HG03103 (cell line): ENCODE results near the gene P2RY12.

Experiments used
- ATAC-seq: cut with Tn5 transposase; IDR thresholded peaks from one replicate; pipeline ENCODE4 v1.9.1; 2021; ENCODE audit warnings: low read depth; ENCODE audit not compliant: unreplicated experiment

The P2RY12 gene

DNA sequence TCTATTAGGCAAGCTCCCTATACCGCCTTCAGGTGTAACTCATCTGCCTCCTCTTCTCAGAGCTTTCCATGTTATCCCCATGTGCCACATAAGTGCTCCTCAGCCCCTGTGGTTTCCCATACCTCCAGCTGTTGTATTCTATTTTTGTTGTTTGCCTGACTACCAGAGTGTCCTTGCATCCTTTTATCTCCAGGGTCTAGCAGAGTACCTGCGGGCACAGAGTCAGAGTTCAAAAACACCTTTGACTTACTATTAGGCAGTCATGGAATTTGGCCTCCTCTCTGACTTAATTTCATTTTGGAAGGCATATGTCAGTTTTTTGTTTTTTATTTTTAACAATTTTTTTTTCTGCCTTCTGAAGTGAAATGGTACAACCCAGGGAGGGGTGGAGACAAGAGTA is 75.0 kb downstream of the P2RY12 start:
- no peak for ATAC-seq

DNA sequence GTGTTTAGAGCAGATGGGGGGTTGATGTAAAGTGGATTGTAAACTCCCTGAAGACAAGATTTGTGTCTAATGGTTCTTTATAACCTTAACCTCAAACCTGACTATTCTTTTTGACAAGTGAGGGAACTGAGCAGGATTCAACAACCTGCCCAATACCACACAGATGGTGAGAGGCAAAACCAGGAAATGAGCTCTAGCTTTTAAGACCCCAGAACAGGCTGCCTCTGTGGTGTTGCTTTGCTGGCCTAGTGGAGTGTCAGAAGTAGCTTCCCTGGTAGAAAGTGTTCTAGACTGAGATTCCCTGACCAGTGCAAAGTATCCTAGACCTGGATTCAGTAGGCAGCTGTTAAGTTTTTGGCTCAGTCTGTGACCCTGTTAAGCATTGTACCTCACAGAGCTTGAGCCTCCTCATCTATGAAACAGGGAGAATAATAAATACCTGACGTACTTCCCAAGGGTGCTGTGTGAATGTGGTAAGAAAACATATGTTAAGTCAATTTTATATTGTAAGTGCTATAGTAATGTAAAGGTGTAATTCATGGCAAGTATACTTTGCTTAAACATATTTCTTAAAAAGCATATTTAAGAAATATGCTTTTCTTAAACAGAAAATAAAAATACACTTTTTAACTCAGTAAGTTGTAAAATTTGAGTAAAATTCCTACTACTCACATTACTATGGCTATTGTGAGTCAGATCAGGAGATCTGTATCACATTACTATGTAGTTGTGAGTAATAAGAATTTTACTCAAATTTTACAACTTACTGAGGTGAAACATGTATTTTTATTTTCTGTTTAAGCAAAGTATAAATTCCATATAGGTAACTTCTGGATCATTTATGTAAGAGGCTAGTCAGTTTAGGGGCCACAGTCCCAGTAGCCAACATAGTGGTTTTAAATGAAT is 76.7 kb downstream of the P2RY12 start:
- ATAC-seq = no peak

DNA sequence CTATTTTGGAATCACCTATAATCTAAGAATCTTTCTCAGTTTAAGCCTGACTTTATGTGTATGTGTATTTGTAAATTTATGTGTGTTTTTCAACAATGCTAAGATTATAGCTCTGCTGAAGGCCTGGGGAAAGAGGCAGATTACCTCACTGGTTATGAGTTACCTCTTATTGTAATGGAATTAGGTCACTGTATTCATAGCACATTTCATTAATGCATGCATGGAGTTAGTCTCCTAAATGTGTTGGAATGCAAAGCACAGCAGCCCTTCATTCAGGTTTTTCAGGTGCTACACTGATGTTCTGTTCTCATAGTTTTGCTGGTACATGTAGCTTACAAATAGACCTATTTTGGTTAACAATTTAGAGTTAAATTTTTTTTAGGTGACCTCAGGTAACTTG is 77.4 kb downstream of the P2RY12 start:
- no peak for ATAC-seq

DNA sequence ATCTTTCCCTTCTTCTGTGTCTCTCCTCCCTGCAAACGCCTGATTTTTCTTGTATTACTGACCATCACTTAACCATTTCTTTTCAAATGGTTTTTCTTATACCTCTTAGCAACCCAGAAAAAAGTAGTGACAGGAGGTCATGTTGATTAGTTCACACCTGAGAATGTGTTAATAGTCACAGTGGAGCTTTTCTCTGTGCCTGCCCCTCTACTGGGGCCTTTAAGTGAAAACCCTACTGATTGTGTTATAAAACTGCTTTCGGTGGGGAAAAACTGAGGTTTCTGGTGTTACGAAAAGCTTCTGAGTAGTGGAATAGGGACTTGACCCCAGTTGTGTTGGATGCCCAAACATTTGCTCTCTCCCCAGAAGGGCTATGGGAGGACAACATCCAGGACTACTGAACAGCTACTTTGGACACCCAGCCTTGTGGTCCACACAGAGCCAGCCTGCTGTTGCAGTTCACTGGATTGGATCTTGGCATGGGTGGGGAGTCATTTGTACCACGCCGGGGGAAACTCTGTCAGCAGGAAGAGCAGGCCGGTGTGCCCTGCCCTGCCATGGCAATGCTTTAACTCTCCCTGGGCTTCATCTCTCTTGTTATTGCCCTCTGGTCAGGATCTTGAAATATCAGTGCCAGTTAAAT is 78.3 kb downstream of the P2RY12 start:
- ATAC-seq = no peak

DNA sequence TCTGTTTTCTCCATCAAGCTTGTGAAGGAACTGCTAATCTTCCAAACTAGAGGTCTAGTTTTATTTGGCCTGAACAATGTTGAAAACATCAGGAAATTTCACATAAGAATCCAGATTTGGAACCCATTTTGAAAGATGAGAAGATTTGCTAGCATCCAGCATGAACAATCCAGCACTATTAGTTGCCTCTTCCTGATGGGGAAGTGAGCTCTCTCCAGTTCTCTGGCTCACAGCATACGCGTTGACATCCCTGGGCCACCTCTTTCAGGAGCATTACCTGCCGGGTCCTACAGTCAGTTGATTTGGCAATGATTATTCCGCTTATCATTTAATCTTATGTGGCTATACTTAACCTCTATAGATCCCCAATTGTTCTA is 78.8 kb downstream of the P2RY12 start:
- ATAC-seq = no peak

DNA sequence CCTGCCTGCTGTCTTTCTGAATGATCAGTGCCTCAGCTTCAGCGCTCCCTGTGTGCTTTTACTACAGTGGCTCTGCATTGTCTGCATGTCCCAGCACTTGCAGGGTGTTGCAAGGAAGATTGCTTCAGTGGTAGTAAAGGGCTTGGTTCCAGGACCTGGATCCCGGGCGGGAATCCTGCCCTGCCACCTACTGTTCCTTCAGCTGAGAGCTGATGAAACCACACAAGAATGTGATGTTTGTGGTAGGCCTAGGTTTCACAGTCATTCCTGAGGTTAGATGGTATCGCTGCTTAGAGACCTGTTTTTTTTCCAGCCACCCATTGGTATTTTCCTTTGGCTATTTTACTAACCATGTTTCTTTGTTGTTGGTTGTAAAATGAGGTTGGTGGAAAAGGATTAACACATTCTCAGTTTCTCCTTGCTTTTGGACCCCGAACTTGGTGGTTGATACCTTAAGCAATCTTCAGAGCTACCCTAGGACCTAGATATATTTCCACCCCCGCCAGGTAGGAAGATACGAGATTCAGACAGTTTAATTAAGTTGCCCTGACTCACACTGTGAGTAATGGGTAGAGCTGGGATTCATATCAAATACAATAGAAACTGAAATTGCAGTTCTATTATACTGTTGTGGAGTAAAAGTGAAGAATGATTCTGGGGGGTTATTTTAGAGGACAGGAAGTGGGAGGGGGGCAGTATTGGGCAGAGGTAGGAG is 79.3 kb downstream of the P2RY12 start:
- no peak for ATAC-seq

DNA sequence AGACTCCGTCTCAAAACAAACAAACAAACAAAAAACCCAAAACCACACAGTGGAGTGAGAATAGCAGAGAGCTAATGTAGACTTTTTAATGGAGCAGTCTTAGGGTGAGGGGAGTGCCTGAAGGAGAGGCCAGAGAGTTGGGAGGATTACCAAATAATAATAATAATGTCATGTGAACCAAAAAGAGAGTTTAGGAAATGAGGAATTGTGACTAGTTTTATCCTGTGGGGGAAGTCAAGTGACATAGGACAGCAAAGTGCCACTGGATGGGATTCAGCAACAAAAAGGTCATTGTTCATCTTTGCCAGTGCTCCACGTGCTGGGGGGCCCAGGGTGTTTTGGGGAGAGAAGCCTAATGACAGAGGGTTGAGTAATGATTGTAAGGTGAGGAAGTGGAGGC is 80.8 kb downstream of the P2RY12 start:
- ATAC-seq = no peak

DNA sequence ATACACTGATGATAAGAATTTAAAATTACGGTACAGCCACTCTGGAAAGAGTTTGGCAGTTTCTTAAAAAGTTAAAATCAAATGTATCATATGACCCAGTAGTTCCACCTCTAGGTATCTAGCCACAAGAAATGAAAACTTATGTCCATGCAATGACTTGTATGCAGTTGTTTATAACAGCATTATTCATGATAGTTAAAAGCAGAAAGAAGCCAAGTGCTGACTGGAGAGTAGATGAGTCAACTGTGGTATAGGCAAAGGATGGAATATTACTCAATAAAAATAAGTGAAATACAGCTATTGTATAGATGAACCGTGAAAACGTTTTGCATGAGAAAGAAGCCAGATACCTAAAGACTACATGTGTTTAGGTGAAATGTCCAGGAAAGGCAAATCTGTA is 82.8 kb downstream of the P2RY12 start:
- ATAC-seq = no peak

DNA sequence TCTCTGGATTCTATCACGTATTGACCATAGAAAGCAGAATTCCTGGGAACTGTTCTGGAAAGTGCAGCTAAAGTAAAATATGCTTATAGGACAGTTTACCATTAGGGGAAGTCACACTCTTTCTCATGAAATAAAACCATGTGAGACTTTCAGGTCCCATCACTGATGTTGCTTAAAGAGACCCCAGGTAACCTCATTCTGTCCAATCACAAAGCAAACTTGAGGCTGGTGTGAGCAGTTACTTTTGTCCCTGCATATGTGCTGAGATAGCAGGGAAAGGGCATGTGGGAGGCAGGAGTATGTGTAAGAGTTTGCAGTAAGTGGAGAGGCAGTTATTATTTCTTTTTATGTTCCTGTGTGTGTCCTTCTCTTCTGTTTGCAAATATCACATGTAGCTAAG is 84.0 kb downstream of the P2RY12 start:
- no peak for ATAC-seq

DNA sequence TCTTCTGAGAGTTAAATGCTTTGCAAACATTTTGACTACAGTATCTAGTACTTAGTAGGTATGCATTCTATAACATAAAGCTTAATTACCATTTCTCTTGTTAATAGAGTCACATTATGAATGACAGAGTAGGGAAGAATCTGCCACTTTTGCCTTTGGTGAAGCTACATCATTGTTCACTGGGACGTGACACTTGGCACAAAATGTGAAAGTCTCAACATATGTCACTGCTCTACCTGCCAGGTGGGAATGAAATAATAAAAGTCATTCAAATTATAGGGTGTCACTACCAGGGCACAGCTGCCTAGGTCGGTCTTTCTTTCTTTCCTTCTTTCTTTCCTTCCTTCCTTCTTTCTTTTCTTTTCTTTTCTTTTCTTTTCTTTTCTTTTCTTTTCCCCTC is 85.5 kb downstream of the P2RY12 start:
- ATAC-seq = no peak

DNA sequence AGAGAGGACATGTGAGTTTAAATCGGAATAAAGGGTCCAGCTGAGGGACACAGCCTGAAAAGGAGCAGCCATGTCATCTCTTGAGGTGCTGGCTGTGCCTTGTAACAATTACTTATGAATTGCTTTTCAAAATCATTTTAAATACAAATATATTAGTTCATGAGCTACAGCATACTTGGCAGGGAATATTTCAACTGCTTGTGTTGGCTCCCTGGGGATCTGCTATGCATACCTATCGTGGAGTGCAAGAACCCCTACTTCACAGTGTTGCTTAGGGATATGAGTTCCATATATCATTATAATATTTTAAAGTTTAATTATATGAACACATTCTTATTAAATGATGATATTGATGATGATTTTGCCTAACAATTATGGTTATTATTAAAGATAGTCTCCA is 87.1 kb downstream of the P2RY12 start:
- no peak for ATAC-seq

DNA sequence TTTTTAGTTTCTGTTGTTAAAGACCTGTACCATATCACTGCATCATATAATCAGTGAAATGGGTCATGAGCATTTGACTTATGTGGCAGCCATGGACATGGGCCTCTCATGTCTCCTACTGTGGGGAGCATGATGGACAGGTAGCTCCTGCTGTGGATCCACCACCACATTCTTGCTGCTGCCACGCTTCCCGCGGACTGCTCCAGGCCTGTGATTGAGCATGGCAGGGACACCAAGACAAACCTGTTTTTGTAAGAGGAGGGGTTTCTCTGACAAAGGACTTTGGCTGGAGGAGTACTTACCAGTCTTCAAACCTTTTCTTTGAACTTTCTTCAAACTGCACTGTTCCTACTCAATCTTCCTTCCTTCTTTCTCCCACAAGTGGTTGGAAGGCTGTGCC is 88.3 kb downstream of the P2RY12 start:
- ATAC-seq = no peak

DNA sequence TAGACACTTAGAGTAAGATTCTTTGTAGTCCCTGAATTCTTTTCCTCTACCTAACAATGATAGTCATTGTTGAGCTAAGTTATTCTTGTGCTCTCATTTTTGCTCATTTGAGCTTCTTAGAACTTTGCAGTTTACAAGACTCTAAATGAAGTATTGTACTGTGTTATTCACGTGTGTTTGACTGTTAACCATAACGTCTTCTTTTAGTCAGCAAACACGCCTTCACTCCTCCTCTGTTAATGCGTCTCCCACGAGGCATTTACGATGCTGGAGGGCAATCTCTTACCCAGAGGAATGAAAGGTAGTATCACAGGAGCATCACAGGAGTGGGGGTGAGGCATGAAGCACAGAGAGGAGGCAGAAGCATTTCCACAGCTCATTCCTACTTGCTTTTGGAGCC is 91.4 kb downstream of the P2RY12 start:
- ATAC-seq = no peak

DNA sequence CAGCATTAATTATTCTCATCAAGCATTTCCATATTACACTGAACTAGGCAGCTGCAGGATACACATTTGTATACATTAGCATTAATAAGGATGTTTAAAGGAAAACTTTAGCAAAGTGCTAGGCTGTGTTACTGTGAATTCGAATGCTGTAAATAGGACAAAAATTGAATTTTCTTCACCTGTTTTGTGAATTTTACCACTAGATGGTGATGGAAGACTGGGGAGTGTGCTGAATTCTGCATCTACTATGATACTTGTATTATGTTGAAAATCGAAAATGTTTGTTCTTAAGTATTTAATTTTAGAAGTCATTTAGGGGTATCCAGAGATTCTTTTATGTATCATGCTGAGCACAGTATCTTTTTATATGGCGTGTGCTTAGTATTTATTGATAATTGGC is 93.9 kb downstream of the P2RY12 start:
- ATAC-seq = no peak

DNA sequence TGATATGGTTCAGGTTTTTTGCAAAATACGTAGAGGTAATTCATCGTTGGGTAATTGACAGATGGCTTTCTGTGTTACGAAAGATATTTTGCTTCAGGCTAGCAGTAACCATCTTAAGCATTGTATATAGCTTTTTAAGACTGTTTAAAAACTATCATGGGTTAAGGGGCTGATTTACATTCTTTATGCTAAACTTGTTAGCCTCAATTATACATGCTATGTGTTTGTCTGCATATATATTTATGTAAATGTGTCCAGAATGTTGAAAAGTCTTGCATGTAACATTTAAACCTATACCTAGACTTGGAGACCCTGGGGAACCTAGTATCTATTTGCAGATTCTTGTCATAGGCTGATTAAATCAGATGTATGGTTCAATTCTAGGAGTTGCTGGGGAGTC is 95.1 kb downstream of the P2RY12 start:
- no peak for ATAC-seq
